MCF 10A (cell line): Measurements from ENCODE around the gene PEMT. TPM values are rescaled to one million over a fixed set of nuclear protein-coding genes. Genes with fewer than 3 reads are reported as not detected.

ENCODE experiments used
- BruUV-seq: library from RNA; stranded (reverse); fragments of 400-500 nt; replicated peaks from 2 replicates; lab custom pipeline; 2021; lab: Mats Ljungman, UMichigan
- CTCF ChIA-PET: fragments of 300-600 bp; sonication (Branson Sonifier 250); formaldehyde crosslinking; extraction: SDS; loops from one replicate; lab custom pipeline; 2021; ENCODE audit warnings: antibody characterized with exemption, inconsistent platforms; lab: Yijun Ruan, JAX
- POLR2A ChIA-PET: fragments of 300-600, 350-650 bp; sonication (Branson Sonifier 250); formaldehyde crosslinking; extraction: SDS; loops from one replicate; lab custom pipeline; 2020; ENCODE audit warnings: antibody characterized with exemption, inconsistent platforms; lab: Yijun Ruan, JAX
- DNase-seq: peaks from one replicate; pipeline ENCODE4 v3.0.0-alpha.2; 2018; ENCODE audit not compliant: unreplicated experiment
- H3K27ac Mint-ChIP-seq: one replicate; pipeline ENCODE4 v1.8.0; 2022; ENCODE audit warnings: mild to moderate bottlenecking, low read depth, mixed read lengths; ENCODE audit not compliant: unreplicated experiment
- H3K27me3 Mint-ChIP-seq: one replicate; pipeline ENCODE4 v1.8.0; 2022; ENCODE audit warnings: mixed read lengths; ENCODE audit not compliant: insufficient read depth, unreplicated experiment
- H3K36me3 Mint-ChIP-seq: one replicate; pipeline ENCODE4 v1.8.0; 2022; ENCODE audit warnings: mild to moderate bottlenecking, moderate library complexity, mixed read lengths; ENCODE audit not compliant: insufficient read depth, unreplicated experiment
- H3K4me1 Mint-ChIP-seq: one replicate; pipeline ENCODE4 v1.8.0; 2022; ENCODE audit warnings: mixed read lengths; ENCODE audit not compliant: insufficient read depth, unreplicated experiment
- H3K4me3 Mint-ChIP-seq: one replicate; pipeline ENCODE4 v1.8.0; 2022; ENCODE audit warnings: mild to moderate bottlenecking, moderate library complexity, mixed read lengths; ENCODE audit not compliant: unreplicated experiment
- H3K9me3 Mint-ChIP-seq: one replicate; pipeline ENCODE4 v1.8.0; 2022; ENCODE audit warnings: mixed read lengths; ENCODE audit not compliant: unreplicated experiment
- CTCF ChIP-seq: fragments of 200-600 bp; IDR thresholded peaks from one replicate; pipeline ENCODE4 v1.8.0; 2022; ENCODE audit warnings: antibody characterized with exemption, mild to moderate bottlenecking; ENCODE audit not compliant: unreplicated experiment
- intact Hi-C: fragments of 100-400 bp; cut with micrococcal nuclease; formaldehyde crosslinking; loops from 2 replicates; pipeline ENCODE4 v1.14.1; 2022
- total RNA-seq: library from RNA; stranded (reverse); gene quantifications from 2 replicates; pipeline ENCODE4 v1.2.3, GENCODE V29; 2022

PEMT gene
- total RNA-seq, 1 experiment from 2014 or later, result 49.8 TPM

GRCh38 chr17:17540935-17541639 lies 50.4 kb downstream of the PEMT start:
- Mint-ChIP-seq H3K4me1 (peaks cover 10% of the 10 kb centered on the region), H3K9me3 (no peaks in the 10 kb centered on the region), H3K36me3 (no peaks in the 10 kb centered on the region), H3K4me3 (no peak overlapping the region), H3K27me3 (no peaks in the 10 kb centered on the region), H3K27ac (no peak overlapping the region)
- ChIA-PET POLR2A (no interaction called here), CTCF (interaction anchor here (0.6 kb wide), 1 partner anchor 167 kb away, joined by 3 read pairs; no protein-coding TSS in a partner anchor)
- no peak for TF ChIP-seq CTCF
- DNase-seq, result no peak
- intact Hi-C loops, result no loop called here
- no TSS peak for BruUV-seq

DNA sequence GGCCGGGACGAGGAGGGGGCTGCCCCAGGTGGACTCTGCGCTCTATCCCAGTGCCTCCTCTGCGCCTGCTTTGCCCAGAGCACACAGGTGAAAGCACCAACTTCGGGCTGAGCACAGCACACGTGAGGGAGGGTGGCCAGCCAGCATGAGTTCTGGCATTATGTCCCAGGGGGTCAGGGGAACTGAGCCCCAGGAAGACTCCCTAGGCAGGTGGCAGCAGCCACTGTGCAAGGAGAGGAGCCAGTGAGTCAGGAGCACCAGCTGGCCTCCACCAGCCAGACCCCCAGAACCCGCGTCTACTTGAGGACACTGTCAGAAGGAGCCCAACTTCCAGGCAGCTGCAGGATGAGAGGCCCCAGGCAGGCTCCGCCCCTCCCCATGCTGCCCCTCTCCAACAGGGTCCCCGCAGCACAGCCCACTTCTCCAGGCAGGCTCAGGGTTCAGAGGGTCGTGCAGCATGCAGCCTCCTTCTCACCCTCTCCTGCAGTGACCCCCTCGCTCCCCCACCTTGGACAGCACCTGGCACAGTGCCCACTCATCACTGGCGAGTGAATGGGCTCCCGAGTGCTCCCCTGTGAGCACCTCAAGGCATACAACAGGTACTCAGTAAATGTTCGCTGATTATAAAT lies 51.1 kb downstream of the PEMT start:
- no peak for DNase-seq
- H3K4me3 Mint-ChIP-seq, result no peak overlapping the region
- no peaks in the 10 kb centered on the region for H3K27me3 Mint-ChIP-seq
- H3K4me1 Mint-ChIP-seq, result peaks cover 3% of the 10 kb centered on the region
- H3K36me3 Mint-ChIP-seq, result no peaks in the 10 kb centered on the region
- intact Hi-C loops, result no loop called here
- no peak for TF ChIP-seq CTCF
- ChIA-PET CTCF (no interaction called here), POLR2A (no interaction called here)
- H3K27ac Mint-ChIP-seq, result no peak overlapping the region
- H3K9me3 Mint-ChIP-seq, result no peaks in the 10 kb centered on the region
- no TSS peak for BruUV-seq

DNA sequence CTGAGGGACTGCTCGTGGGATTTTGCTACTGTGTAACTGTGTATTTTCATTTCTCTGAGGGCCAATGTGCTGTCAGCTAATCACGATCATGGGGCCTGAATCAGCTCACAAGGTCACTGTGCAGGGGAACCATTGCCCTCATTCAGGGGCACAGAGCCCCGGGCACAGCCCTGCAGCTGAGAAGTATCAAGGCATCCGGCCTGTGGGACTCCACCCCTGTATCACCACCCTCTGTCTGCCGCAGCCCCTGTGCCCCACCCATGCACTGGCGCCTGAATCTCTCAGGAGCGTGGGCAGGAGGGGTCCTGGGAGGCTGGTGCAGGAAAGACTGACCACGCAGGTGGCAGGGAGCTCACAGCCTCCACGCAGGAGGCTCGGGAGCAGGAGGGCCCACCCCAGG lies 51.9 kb downstream of the PEMT start:
- no TSS peak for BruUV-seq
- intact Hi-C loops, result no loop called here
- TF ChIP-seq CTCF, result no peak
- POLR2A ChIA-PET, result no interaction called here
- Mint-ChIP-seq H3K27ac (no peak overlapping the region), H3K4me3 (no peak overlapping the region), H3K4me1 (no peaks in the 10 kb centered on the region), H3K36me3 (no peaks in the 10 kb centered on the region), H3K9me3 (no peaks in the 10 kb centered on the region), H3K27me3 (no peaks in the 10 kb centered on the region)
- DNase-seq, result no peak
- CTCF ChIA-PET, result no interaction called here

DNA sequence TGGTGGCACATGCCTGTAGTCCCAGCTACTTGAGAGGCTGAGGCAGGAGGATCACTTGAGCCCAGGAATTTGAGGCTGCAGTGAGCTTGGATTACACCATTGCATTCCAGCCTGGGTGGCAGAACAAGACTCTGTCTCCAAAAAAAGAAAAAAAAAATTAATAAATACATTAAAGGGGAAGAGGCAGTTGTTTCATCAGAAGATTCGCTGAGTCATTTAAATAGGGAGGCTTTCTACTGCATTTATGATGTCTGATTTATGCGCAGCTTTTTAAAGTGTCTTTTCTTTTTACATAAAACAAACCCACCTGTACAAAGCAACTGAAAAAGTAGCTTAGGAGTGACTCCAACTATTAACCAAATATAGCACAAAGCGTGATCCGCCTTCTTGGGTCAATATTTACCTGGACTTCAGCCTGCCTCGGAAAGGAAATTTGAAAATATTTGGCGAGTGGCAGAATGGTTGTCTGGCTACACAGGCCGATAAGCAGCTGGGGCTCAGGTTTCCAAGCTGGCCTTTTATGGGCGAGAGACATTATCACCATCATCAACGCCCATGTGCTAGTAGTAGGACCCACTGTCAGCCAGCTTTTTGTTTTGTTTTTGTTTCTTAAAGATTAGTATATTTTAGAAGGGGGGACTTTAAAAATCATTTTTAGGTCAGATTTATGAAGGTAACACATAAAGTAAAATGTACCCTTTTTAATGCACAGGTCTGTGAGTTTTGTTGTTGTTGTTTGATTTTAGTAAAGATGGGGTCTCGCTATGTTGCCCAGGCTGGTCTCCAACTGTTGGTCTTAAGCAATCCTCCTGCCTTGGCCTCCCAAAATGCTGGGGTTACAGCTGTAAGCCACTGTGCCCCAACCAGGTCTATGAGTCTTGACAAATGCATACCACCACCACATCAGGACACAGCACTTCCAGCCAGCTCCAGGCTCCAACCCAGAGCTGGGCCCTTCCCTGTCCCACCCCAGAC lies 52.8 kb downstream of the PEMT start:
- no peaks in the 10 kb centered on the region for H3K36me3 Mint-ChIP-seq
- H3K4me3 Mint-ChIP-seq, result no peak overlapping the region
- no peaks in the 10 kb centered on the region for H3K27me3 Mint-ChIP-seq
- ChIA-PET POLR2A (no interaction called here), CTCF (interaction anchor here (0.6 to 1.3 kb wide), 4 partner anchors 29 to 184 kb away, joined by 3 read pairs; no protein-coding TSS in a partner anchor)
- no peak for DNase-seq
- intact Hi-C loops, result no loop called here
- TF ChIP-seq CTCF, result no peak
- no peak overlapping the region for H3K27ac Mint-ChIP-seq
- H3K9me3 Mint-ChIP-seq, result no peaks in the 10 kb centered on the region
- no peaks in the 10 kb centered on the region for H3K4me1 Mint-ChIP-seq
- no TSS peak for BruUV-seq
